Measurements from ENCODE around the gene TPRN. TPM values are rescaled to one million over a fixed set of nuclear protein-coding genes. Genes with fewer than 3 reads are reported as not detected.

The TPRN gene
- total and polyA plus RNA-seq, 9 of the 15 experiments (the other 6 are each of a cell fraction or from before 2014, with no cell fraction given) = 0.31 to 31.9 (median 4.4) TPM

- TF ChIP-seq U2AF2 (optimal IDR thresholded peaks at IDR 0.05; ENCODE audit: low read depth, low read length) (no peak), POLR2A (conservative IDR thresholded peaks at IDR 0.05) (peak; percentile 89), ZNF41 (CRISPR knock-in tag; conservative IDR thresholded peaks at IDR 0.05) (0 out of 2 replicates have a peak, but pooled peaks have one; percentile 14), ZBTB2 (IDR thresholded peaks at IDR 0.05) (no peak), GATAD2B (IDR thresholded peaks at IDR 0.05; ENCODE audit: borderline replicate concordance) (no peak), ELF4 (CRISPR knock-in tag; IDR thresholded peaks at IDR 0.05) (no peak), ZNF224 (CRISPR knock-in tag; IDR thresholded peaks at IDR 0.05) (0 out of 2 replicates have a peak, but pooled peaks have one; percentile 17), PTTG1 (tag; IDR thresholded peaks at IDR 0.05; ENCODE audit: low read depth) (no peak), CBX1 (IDR thresholded peaks at IDR 0.05; ENCODE audit: low read depth) (peak; percentile 58; the same call in 1 of the 2 replicates), TRIM28 (IDR thresholded peaks at IDR 0.05) (no peak), ZNF583 (CRISPR knock-in tag; IDR thresholded peaks at IDR 0.05) (no peak), RFX1 (IDR thresholded peaks at IDR 0.05) (no peak), ZNF778 (CRISPR knock-in tag; IDR thresholded peaks at IDR 0.05) (no peak), SAFB (IDR thresholded peaks at IDR 0.05; ENCODE audit: borderline replicate concordance, low read depth, low read length) (no peak), CBFA2T2 (conservative IDR thresholded peaks at IDR 0.05) (no peak), SAFB2 (IDR thresholded peaks at IDR 0.05; ENCODE audit: borderline replicate concordance, low read depth, low read length, severe bottlenecking) (no peak)
- TF ChIP-seq, protein P1, sequence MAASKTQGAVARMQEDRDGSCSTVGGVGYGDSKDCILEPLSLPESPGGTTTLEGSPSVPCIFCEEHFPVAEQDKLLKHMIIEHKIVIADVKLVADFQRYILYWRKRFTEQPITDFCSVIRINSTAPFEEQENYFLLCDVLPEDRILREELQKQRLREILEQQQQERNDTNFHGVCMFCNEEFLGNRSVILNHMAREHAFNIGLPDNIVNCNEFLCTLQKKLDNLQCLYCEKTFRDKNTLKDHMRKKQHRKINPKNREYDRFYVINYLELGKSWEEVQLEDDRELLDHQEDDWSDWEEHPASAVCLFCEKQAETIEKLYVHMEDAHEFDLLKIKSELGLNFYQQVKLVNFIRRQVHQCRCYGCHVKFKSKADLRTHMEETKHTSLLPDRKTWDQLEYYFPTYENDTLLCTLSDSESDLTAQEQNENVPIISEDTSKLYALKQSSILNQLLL (CRISPR knock-in tag; IDR thresholded peaks at IDR 0.05; ENCODE audit: borderline replicate concordance) = no peak
- TF ChIP-seq, protein P2, sequence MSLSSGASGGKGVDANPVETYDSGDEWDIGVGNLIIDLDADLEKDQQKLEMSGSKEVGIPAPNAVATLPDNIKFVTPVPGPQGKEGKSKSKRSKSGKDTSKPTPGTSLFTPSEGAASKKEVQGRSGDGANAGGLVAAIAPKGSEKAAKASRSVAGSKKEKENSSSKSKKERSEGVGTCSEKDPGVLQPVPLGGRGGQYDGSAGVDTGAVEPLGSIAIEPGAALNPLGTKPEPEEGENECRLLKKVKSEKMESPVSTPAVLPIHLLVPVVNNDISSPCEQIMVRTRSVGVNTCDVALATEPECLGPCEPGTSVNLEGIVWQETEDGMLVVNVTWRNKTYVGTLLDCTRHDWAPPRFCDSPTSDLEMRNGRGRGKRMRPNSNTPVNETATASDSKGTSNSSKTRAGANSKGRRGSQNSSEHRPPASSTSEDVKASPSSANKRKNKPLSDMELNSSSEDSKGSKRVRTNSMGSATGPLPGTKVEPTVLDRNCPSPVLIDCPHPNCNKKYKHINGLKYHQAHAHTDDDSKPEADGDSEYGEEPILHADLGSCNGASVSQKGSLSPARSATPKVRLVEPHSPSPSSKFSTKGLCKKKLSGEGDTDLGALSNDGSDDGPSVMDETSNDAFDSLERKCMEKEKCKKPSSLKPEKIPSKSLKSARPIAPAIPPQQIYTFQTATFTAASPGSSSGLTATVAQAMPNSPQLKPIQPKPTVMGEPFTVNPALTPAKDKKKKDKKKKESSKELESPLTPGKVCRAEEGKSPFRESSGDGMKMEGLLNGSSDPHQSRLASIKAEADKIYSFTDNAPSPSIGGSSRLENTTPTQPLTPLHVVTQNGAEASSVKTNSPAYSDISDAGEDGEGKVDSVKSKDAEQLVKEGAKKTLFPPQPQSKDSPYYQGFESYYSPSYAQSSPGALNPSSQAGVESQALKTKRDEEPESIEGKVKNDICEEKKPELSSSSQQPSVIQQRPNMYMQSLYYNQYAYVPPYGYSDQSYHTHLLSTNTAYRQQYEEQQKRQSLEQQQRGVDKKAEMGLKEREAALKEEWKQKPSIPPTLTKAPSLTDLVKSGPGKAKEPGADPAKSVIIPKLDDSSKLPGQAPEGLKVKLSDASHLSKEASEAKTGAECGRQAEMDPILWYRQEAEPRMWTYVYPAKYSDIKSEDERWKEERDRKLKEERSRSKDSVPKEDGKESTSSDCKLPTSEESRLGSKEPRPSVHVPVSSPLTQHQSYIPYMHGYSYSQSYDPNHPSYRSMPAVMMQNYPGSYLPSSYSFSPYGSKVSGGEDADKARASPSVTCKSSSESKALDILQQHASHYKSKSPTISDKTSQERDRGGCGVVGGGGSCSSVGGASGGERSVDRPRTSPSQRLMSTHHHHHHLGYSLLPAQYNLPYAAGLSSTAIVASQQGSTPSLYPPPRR (CRISPR knock-in tag; IDR thresholded peaks at IDR 0.05; ENCODE audit: borderline replicate concordance) = no peak
- TF ChIP-seq, protein P3, sequence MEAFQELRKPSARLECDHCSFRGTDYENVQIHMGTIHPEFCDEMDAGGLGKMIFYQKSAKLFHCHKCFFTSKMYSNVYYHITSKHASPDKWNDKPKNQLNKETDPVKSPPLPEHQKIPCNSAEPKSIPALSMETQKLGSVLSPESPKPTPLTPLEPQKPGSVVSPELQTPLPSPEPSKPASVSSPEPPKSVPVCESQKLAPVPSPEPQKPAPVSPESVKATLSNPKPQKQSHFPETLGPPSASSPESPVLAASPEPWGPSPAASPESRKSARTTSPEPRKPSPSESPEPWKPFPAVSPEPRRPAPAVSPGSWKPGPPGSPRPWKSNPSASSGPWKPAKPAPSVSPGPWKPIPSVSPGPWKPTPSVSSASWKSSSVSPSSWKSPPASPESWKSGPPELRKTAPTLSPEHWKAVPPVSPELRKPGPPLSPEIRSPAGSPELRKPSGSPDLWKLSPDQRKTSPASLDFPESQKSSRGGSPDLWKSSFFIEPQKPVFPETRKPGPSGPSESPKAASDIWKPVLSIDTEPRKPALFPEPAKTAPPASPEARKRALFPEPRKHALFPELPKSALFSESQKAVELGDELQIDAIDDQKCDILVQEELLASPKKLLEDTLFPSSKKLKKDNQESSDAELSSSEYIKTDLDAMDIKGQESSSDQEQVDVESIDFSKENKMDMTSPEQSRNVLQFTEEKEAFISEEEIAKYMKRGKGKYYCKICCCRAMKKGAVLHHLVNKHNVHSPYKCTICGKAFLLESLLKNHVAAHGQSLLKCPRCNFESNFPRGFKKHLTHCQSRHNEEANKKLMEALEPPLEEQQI (IDR thresholded peaks at IDR 0.05) = no peak
These were observed 43.3 kb upstream of the TPRN start (continued) for GRCh38 chr9:137243626-137244485.
